ENCODE results near the gene SF3A2. TPM values are rescaled to one million over a fixed set of nuclear protein-coding genes. Genes with fewer than 3 reads are reported as not detected.
"Not testable (repeated sequence)": the region's sequence is repeated elsewhere in the genome, so short reads cannot be mapped to it uniquely, and the experiment has no call there.

Gene SF3A2
- total and polyA plus RNA-seq, 2 experiments from 2014 or later, result 67.7 to 128 TPM

DNA sequence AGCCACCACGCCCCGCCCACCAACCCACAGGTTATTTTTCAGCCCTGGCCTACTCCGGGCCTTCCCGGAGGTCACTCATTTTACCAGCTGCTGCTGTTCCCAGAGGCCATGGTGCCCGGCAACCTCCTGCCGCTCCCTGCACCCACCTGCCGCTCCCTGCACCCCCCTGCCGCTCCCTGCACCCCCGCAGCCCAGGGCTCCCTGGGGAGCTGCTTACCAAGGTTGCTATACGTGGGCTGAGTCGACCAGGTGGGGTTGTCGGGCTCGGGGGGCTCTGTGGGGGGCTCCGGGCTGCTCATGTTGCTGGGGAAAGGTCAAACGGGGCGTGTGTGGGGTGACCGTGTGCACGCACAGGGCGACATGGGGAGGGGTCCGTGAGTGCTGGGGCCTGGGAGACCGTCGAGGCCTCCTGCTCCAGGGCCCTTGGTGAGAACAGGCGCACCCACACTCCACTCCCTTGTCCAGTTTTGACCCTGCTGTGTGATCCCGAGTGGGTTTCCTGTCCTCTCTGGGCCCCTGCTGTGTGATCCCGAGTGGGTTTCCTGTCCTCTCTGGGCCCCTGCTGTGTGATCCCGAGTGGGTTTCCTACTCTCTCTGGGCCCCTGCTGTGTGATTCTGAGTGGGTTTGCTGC, 44.1 kb downstream of the SF3A2 start (continued):
- TF ChIP-seq EZH2 (IDR thresholded peaks at IDR 0.05; ENCODE audit: low read depth, unreplicated experiment), result no peak
- no peak for TF ChIP-seq NANOG (IDR thresholded peaks at IDR 0.05; ENCODE audit: borderline replicate concordance)
- TF ChIP-seq ZNF331 (CRISPR knock-in tag; IDR thresholded peaks at IDR 0.05; ENCODE audit: low read depth), result no peak
- TF ChIP-seq, protein P1, sequence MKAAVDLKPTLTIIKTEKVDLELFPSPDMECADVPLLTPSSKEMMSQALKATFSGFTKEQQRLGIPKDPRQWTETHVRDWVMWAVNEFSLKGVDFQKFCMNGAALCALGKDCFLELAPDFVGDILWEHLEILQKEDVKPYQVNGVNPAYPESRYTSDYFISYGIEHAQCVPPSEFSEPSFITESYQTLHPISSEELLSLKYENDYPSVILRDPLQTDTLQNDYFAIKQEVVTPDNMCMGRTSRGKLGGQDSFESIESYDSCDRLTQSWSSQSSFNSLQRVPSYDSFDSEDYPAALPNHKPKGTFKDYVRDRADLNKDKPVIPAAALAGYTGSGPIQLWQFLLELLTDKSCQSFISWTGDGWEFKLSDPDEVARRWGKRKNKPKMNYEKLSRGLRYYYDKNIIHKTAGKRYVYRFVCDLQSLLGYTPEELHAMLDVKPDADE (IDR thresholded peaks at IDR 0.05), result no peak
- no peak for TF ChIP-seq POLR2AphosphoS5 (IDR thresholded peaks at IDR 0.05; ENCODE audit: low read depth)
- TF ChIP-seq, protein P2, sequence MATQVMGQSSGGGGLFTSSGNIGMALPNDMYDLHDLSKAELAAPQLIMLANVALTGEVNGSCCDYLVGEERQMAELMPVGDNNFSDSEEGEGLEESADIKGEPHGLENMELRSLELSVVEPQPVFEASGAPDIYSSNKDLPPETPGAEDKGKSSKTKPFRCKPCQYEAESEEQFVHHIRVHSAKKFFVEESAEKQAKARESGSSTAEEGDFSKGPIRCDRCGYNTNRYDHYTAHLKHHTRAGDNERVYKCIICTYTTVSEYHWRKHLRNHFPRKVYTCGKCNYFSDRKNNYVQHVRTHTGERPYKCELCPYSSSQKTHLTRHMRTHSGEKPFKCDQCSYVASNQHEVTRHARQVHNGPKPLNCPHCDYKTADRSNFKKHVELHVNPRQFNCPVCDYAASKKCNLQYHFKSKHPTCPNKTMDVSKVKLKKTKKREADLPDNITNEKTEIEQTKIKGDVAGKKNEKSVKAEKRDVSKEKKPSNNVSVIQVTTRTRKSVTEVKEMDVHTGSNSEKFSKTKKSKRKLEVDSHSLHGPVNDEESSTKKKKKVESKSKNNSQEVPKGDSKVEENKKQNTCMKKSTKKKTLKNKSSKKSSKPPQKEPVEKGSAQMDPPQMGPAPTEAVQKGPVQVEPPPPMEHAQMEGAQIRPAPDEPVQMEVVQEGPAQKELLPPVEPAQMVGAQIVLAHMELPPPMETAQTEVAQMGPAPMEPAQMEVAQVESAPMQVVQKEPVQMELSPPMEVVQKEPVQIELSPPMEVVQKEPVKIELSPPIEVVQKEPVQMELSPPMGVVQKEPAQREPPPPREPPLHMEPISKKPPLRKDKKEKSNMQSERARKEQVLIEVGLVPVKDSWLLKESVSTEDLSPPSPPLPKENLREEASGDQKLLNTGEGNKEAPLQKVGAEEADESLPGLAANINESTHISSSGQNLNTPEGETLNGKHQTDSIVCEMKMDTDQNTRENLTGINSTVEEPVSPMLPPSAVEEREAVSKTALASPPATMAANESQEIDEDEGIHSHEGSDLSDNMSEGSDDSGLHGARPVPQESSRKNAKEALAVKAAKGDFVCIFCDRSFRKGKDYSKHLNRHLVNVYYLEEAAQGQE (IDR thresholded peaks at IDR 0.05; ENCODE audit: unreplicated experiment), result no peak
- TF ChIP-seq, protein P3, sequence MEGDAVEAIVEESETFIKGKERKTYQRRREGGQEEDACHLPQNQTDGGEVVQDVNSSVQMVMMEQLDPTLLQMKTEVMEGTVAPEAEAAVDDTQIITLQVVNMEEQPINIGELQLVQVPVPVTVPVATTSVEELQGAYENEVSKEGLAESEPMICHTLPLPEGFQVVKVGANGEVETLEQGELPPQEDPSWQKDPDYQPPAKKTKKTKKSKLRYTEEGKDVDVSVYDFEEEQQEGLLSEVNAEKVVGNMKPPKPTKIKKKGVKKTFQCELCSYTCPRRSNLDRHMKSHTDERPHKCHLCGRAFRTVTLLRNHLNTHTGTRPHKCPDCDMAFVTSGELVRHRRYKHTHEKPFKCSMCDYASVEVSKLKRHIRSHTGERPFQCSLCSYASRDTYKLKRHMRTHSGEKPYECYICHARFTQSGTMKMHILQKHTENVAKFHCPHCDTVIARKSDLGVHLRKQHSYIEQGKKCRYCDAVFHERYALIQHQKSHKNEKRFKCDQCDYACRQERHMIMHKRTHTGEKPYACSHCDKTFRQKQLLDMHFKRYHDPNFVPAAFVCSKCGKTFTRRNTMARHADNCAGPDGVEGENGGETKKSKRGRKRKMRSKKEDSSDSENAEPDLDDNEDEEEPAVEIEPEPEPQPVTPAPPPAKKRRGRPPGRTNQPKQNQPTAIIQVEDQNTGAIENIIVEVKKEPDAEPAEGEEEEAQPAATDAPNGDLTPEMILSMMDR (conservative IDR thresholded peaks at IDR 0.05; ENCODE audit: low read depth in 2 of 2), result no peak

DNA sequence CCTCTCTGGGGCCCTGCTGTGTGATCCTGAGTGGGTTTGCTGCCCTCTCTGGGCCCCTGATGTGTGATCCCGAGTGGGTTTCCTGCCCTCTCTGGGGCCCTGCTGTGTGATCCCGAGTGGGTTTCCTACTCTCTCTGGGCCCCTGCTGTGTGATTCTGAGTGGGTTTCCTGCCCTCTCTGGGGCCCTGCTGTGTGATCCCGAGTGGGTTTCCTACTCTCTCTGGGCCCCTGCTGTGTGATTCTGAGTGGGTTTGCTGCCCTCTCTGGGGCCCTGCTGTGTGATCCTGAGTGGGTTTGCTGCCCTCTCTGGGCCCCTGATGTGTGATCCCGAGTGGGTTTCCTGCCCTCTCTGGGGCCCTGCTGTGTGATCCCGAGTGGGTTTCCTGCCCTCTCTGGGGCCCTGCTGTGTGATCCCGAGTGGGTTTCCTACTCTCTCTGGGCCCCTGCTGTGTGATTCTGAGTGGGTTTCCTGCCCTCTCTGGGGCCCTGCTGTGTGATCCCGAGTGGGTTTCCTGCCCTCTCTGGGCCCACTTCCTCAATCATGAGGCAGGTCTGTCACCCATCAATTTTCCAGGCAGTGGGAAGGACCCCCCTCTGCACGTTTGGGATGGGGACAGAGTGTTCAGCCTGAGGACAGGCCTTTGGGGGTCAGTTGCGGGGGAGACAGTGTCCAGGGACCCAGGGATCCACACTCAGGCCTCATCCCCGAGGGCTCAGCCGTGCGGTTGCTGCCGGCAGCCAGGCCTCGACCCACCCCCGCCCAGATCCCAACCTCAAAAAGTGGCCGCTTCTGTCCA, 44.8 kb downstream of the SF3A2 start:
- peak; percentile 19 for ATAC-seq
- H3K4me3 Mint-ChIP-seq, result peak overlapping the region; percentile 66; the same call in 2 of the 3 replicates
- H3K4me2 ChIP-seq, result peak overlapping the region; percentile 88

More for the DNA sequence above, 44.8 kb downstream of the SF3A2 start:
- not testable (repeated sequence) for H3K27ac Mint-ChIP-seq; H3F3A ChIP-seq (replicated peaks; ENCODE audit: low read depth); H3K9me2 ChIP-seq (ENCODE audit: insufficient read depth); H3K36me3 ChIP-seq (ENCODE audit: insufficient read depth); H4K20me1 ChIP-seq (replicated peaks; ENCODE audit: insufficient read depth); H3K4me1 ChIP-seq (ENCODE audit: insufficient read depth); H3K36me3 Mint-ChIP-seq (ENCODE audit: low read depth); H2AFZ ChIP-seq; H3K79me2 ChIP-seq (replicated peaks; ENCODE audit: insufficient read depth); DNase-seq (ENCODE audit: low spot score); H3K27ac ChIP-seq (ENCODE audit: low read depth); H3K4me1 Mint-ChIP-seq; H3K9me3 Mint-ChIP-seq
- peaks cover 20% of the 10 kb centered on the region for H3K27me3 Mint-ChIP-seq (ENCODE audit: insufficient read depth, low read depth, poor library complexity)
- peak overlapping the region; percentile 69 for H3K4me3 ChIP-seq
- peaks cover 21% of the 10 kb centered on the region for H3K27me3 ChIP-seq (ENCODE audit: insufficient read depth)

All from GM23338 (cell line).